Measurements from ENCODE around the gene CD248.

- TF ChIP-seq CTCF (conservative IDR thresholded peaks at IDR 0.05; ENCODE audit: low read depth in 2 of 2) (no peak), STAT1 (IDR thresholded peaks at IDR 0.05; ENCODE audit: unreplicated experiment) (no peak), EZH2 (IDR thresholded peaks at IDR 0.05; ENCODE audit: low read depth, unreplicated experiment) (no peak), ETS1 (IDR thresholded peaks at IDR 0.05) (no peak), POLR2AphosphoS5 (IDR thresholded peaks at IDR 0.05; ENCODE audit: low read depth) (no peak), REST (IDR thresholded peaks at IDR 0.05; ENCODE audit: unreplicated experiment) (no peak), EZH2phosphoT487 (IDR thresholded peaks at IDR 0.05; ENCODE audit: unreplicated experiment) (no peak), JUNB (IDR thresholded peaks at IDR 0.05; ENCODE audit: unreplicated experiment) (no peak), CREB1 (CRISPR knock-in tag; IDR thresholded peaks at IDR 0.05; ENCODE audit: low read depth) (no peak)
These were observed 38.3 kb downstream of the CD248 start for GRCh38 chr11:66278363-66279091.
